SU-DHL-6 (cell line): ENCODE data around the gene SIGLEC9.
"Not testable (repeated sequence)": the region's sequence is repeated elsewhere in the genome, so short reads cannot be mapped to it uniquely, and the experiment has no call there.

Source experiments
- H2AFZ ChIP-seq: fragments of 200-600 bp; sonication (generic); 2 replicates; pipeline ENCODE4 v1.6.1; 2014; ENCODE audit warnings: low read depth, mild to moderate bottlenecking, moderate library complexity, mixed read lengths, antibody characterized with exemption, low read length; ENCODE audit not compliant: severe bottlenecking
- H3F3A ChIP-seq: fragments of 200-600 bp; shearing (Covaris generic); 2 replicates; pipeline ENCODE4 v1.6.0; 2016; ENCODE audit warnings: antibody characterized with exemption, mild to moderate bottlenecking; ENCODE audit not compliant: insufficient read depth
- H3K27ac ChIP-seq: fragments of 200-600 bp; sonication (generic); 2 replicates; pipeline ENCODE4 v1.5.1; 2016; ENCODE audit warnings: low read depth, mild to moderate bottlenecking, low read length, moderate library complexity, mixed read lengths
- H3K27me3 ChIP-seq: fragments of 200-600 bp; sonication (generic), shearing (Covaris generic); 2 replicates; pipeline ENCODE4 v1.6.0; 2014; ENCODE audit warnings: mild to moderate bottlenecking, low read length
- H3K36me3 ChIP-seq: fragments of 200-600 bp; sonication (generic); 2 replicates; pipeline ENCODE4 v1.6.1; 2014; ENCODE audit warnings: mild to moderate bottlenecking, low read length, mixed read lengths
- H3K4me2 ChIP-seq: fragments of 300-600, 200-600 bp; shearing (Covaris generic), sonication (generic); 2 replicates; pipeline ENCODE4 v1.6.0; 2014; ENCODE audit warnings: low read length, low read depth, mild to moderate bottlenecking; ENCODE audit not compliant: poor library complexity, severe bottlenecking
- H3K4me3 ChIP-seq: fragments of 200-600 bp; sonication (generic); 2 replicates; pipeline ENCODE4 v1.5.1; 2014; ENCODE audit warnings: antibody characterized with exemption, low read length, mild to moderate bottlenecking, mixed read lengths; ENCODE audit not compliant: insufficient read depth, poor library complexity, severe bottlenecking
- H3K79me2 ChIP-seq: fragments of 200-600 bp; sonication (generic); 2 replicates; pipeline ENCODE4 v1.6.1; 2014; ENCODE audit warnings: mild to moderate bottlenecking, low read length, moderate library complexity; ENCODE audit not compliant: insufficient read depth
- H3K9ac ChIP-seq: fragments of 200-600 bp; sonication (generic); 2 replicates; pipeline ENCODE4 v1.7.0; 2014; ENCODE audit warnings: mild to moderate bottlenecking, low read length
- H3K9me2 ChIP-seq: fragments of 200-600 bp; sonication (generic); replicated peaks from 2 replicates; pipeline ENCODE4 v1.6.1; 2014; ENCODE audit warnings: low read length; ENCODE audit not compliant: insufficient read depth
- H3K9me3 ChIP-seq: fragments of 200-600 bp; sonication (generic); 2 replicates; pipeline ENCODE4 v1.6.1; 2014; ENCODE audit warnings: low read length, mixed read lengths; ENCODE audit not compliant: insufficient read depth
- H4K20me1 ChIP-seq: fragments of 200-600 bp; sonication (generic); 2 replicates; pipeline ENCODE4 v1.6.1; 2014; ENCODE audit warnings: low read depth, mild to moderate bottlenecking, antibody characterized with exemption, low read length, moderate library complexity, mixed read lengths
- CTCF ChIP-seq: fragments of 200-600 bp; sonication (generic); IDR thresholded peaks from one replicate; pipeline ENCODE4 v1.5.1; 2017; ENCODE audit warnings: antibody characterized with exemption, mild to moderate bottlenecking, low read length, moderate library complexity; ENCODE audit not compliant: insufficient read depth, poor library complexity, severe bottlenecking
- EZH2phosphoT487 ChIP-seq: fragments of 200-600 bp; sonication (generic), shearing (Covaris generic); conservative IDR thresholded peaks from 2 replicates; pipeline ENCODE4 v1.6.1; 2018; ENCODE audit warnings: mild to moderate bottlenecking, antibody characterized with exemption, low read length, moderate library complexity, mixed read lengths

SIGLEC9 gene

GRCh38 chr19:51166846-51167490 is 42.3 kb downstream of the SIGLEC9 start:
- Histone ChIP-seq H3K27ac (no peak overlapping the region), H3K9ac (no peak overlapping the region), H3F3A (no peaks in the 10 kb centered on the region), H3K36me3 (no peaks in the 10 kb centered on the region), H3K27me3 (no peaks in the 10 kb centered on the region), H3K79me2 (no peaks in the 10 kb centered on the region), H3K9me3 (no peaks in the 10 kb centered on the region), H2AFZ (no peak overlapping the region), H3K9me2 (no peaks in the 10 kb centered on the region), H4K20me1 (no peaks in the 10 kb centered on the region), H3K4me3 (no peak overlapping the region), H3K4me2 (no peak overlapping the region)
- TF ChIP-seq EZH2phosphoT487 (no peak), CTCF (no peak)

GRCh38 chr19:51168564-51169282 is 44.0 kb downstream of the SIGLEC9 start:
- no peak for TF ChIP-seq EZH2phosphoT487
- Histone ChIP-seq H3K36me3 (no peaks in the 10 kb centered on the region), H3F3A (no peaks in the 10 kb centered on the region), H3K9ac (no peak overlapping the region), H2AFZ (no peak overlapping the region), H3K27ac (no peak overlapping the region), H3K9me3 (no peaks in the 10 kb centered on the region), H3K4me3 (no peak overlapping the region), H3K4me2 (no peak overlapping the region), H3K9me2 (no peaks in the 10 kb centered on the region), H3K27me3 (no peaks in the 10 kb centered on the region), H3K79me2 (no peaks in the 10 kb centered on the region), H4K20me1 (no peaks in the 10 kb centered on the region)

GRCh38 chr19:51169283-51169918 is 44.7 kb downstream of the SIGLEC9 start:
- not testable (repeated sequence) for H3K36me3 ChIP-seq, H3K27me3 ChIP-seq, H3K9ac ChIP-seq, H3K4me3 ChIP-seq, H3K9me3 ChIP-seq, H3F3A ChIP-seq, H3K4me2 ChIP-seq, H4K20me1 ChIP-seq, H3K27ac ChIP-seq, H3K79me2 ChIP-seq, H2AFZ ChIP-seq, H3K9me2 ChIP-seq

GRCh38 chr19:51172223-51172622 is 47.5 kb downstream of the SIGLEC9 start:
- Histone ChIP-seq H3K4me2 (no peak overlapping the region), H3K9ac (no peak overlapping the region), H3F3A (no peaks in the 10 kb centered on the region), H3K36me3 (no peaks in the 10 kb centered on the region), H3K4me3 (no peak overlapping the region), H3K79me2 (no peaks in the 10 kb centered on the region), H3K9me2 (no peaks in the 10 kb centered on the region), H4K20me1 (no peaks in the 10 kb centered on the region), H2AFZ (no peak overlapping the region), H3K27me3 (no peaks in the 10 kb centered on the region), H3K27ac (no peak overlapping the region), H3K9me3 (no peaks in the 10 kb centered on the region)
- no peak for TF ChIP-seq CTCF
- TF ChIP-seq EZH2phosphoT487, result no peak
